Pulmonary artery endothelial cell (primary cell): Measurements from ENCODE around the gene CCNY. TPM values are rescaled to one million over a fixed set of nuclear protein-coding genes. Genes with fewer than 3 reads are reported as not detected.

Source experiments
- DNase-seq: peaks from one replicate; pipeline ENCODE4 v3.0.0-alpha.2; 2011; ENCODE audit warnings: low read depth, low spot score
- total RNA-seq: library from RNA; depleted of rRNA; stranded (reverse); fragments of >200 nt; gene quantifications from 2 replicates; pipeline ENCODE4 v1.2.3, GENCODE V29; 2014

Gene CCNY
- total RNA-seq, 1 donor from 2014 or later: 93.8 TPM

DNA sequence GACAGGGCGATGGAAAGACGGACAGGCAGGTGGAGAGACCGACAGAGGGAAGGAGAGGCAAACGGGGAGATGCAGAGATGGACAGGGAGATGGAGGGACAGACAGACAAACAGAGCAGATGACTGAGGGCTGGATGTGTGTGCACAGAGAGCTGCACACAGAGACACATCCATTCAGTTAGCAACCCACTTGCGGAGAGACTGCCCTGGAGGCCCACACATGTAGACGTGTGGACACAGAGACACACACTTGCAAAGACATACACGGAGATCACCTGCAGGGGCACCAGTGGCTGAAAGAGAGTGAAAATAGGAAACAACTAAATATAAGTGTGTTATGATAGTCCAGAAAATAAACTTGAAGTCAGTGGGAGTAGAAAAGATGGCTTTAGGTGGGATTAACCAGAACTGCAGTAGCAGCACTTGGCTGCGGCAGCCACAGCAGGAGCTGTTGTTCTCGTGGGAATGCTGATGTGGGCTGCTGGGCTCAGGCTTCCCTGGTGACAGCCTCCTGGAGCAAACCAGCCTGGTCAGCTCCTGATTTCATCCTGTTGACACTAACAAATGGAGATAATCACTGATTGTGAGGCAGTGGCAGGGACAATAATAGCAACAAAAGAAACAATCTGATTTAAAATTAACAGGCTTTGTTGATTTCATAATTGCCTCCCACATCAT is 134.1 kb downstream of the CCNY start:
- no peak for DNase-seq

DNA sequence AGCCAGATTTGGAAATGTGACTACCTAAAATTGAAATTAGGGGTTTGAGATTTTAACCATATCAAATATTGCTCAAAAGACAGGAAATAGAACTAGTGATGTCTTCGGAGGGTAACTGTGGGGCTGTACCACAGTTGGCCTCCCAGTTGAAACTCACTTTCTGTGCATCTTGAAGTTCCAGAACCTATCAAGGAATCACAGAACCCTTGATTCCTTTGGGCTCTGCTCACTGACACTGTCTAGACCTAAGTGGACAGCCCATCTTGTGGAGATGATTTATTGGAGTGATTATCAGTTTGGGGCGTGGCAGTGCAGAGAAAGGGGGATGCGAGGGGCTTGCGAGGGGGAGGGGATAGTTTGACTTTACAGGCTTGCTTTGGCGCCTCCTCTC is 134.6 kb downstream of the CCNY start:
- DNase-seq: no peak

GRCh38 chr10:35471435-35471834 is 135.1 kb downstream of the CCNY start:
- no peak for DNase-seq

- no peak for DNase-seq
Measured at GRCh38 chr10:35480142-35480541, 143.8 kb downstream of the CCNY start.

GRCh38 chr10:35481413-35481812 is 145.1 kb downstream of the CCNY start:
- no peak for DNase-seq

- no peak for DNase-seq
Measured at GRCh38 chr10:35486297-35486990, 150.1 kb downstream of the CCNY start.

- DNase-seq: no peak
Measured at GRCh38 chr10:35487336-35488034, 151.2 kb downstream of the CCNY start.

- no peak for DNase-seq
Measured at GRCh38 chr10:35488228-35488627, 151.9 kb downstream of the CCNY start.

DNA sequence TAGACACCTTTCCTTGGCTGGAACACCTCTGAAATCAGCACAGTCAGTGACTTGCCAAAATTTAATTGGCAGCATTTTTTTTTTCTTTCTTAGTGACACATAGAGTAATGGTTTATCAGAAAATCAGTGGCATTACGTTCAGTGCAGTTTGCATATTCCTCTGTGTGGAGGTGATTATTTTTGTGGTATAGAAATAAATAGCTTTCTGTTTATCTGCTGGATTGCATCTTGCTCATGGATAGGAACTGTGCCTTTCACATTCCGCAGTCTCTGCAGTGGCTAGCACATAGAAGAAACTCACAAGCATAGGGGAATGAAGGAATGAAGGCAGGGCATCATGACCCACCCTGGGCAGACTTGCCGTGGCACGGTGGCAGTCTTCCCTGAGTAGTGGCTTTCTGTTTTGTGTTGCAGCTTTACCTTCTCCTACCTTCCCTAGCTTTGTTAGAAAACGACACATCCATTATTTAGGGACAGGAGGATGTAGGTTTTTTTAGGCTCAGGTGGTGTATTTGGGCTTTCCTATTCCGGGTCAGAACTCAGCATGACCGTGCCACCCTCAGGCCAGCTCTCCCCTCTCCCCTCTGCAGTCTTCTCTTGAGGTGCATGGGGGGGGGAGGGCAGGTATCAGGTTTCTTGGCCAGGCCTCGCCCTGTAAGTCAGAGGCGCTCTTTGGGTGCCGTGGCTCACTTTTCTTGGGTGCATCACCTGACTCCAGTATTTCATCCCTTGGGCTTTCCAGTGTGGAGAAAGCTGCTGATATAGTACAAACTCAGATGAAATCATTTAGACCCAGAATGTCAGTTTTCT is 156.3 kb downstream of the CCNY start:
- no peak for DNase-seq

DNA sequence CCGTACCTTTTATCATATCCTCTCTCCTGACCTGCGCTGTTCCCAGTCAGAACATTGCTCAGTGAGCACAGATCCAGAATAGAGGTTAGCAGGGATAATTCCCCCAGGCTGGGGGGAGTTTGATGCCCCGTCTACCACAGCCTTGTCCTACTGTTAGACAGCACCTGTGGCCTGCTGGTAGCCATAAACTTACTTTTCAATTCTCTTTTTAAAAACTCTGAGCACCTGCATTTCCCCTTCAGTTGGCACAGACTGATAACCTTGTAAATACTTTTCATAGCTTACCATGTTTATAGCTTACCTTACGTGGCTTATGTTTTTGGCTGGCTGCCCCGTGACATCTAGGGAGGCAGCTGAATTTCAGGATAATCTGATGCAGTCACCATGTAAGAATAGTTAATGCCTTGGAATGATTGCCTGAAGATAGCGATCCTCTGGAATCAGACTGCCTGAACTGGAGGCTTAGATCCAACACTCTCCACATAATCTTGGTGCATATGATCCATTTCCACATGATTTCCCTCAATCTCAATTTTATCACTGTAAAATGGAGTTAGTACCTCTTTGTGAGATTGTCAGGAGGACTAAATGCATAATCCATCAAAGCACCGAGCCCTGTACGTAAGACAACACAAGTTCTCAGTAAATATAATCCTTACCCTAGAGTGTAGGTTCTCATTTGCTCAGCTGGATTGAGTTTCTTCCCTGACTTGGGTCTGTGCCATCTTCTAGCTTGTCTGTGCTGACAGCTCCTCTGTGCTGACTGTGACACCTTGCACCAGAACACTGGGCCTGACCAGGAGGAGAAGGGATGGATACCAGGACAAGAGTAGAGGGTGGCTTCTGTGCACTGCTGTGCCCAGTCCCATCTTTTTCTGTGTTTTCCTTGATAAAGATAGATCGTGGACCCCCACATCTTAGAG is 157.1 kb downstream of the CCNY start:
- DNase-seq: no peak

- no peak for DNase-seq
Measured at GRCh38 chr10:35495521-35496119, 159.3 kb downstream of the CCNY start.

GRCh38 chr10:35497909-35498308 is 161.6 kb downstream of the CCNY start:
- no peak for DNase-seq

DNA sequence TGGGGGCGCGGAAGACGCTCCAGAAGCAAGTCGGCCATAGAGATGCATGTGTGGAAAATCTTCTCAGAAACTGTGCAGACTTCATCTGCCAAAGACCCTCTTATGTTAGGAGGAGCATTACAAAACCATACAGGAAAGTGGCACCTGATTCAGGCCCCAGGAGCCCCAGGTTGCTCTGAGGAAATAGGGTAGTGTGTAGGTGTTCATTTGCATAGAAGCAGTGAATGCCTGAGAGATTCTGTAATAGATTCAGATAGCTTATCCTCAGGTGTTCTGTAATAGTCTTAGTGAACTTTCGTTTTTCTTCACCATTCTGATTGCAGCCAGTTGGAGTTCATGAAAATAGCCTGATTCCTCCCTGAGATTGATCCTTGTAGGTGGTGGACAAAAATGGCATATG is 162.4 kb downstream of the CCNY start:
- DNase-seq: no peak

DNA sequence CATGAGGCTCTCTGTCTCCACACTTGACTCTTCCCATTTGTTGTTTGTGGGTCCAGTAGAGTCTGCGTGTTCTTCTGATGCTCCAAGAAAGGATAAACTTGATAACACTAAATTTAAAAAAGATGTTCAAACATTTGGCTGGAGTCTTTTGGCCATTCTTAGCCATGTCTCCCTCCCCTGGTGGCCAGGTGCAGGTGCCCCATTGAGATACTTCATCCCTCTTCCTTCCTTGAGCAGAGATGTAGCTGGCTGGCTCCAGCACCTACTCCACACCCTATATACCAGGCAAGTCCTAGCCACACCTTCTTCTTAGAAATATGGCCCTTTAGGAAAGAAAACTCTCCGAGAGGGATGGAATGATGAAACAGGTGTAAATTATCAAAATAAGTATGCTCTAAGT is 165.6 kb downstream of the CCNY start:
- no peak for DNase-seq

DNA sequence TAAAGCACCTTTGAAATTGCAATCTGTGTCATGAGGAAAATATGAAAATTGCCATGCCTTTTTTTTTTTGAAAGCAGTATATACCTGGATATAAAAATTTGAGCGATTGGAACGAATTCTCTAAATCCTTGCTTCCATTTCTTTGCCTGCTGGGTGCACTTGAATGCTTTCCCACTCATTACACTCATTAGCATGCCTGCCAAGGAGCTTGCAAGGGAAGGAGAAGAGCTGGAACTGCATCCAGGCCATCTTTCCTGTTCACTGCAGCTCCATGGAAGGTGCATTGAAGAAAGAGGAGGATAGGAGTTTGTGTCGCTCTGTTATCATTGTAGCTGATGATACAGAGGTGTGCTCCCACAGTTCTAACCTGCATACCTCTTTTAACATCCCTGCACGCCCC is 166.4 kb downstream of the CCNY start:
- DNase-seq: no peak

- DNase-seq: no peak
Measured at GRCh38 chr10:35503578-35503977, 167.3 kb downstream of the CCNY start.

- DNase-seq: no peak
Measured at GRCh38 chr10:35504132-35504531, 167.8 kb downstream of the CCNY start.

DNA sequence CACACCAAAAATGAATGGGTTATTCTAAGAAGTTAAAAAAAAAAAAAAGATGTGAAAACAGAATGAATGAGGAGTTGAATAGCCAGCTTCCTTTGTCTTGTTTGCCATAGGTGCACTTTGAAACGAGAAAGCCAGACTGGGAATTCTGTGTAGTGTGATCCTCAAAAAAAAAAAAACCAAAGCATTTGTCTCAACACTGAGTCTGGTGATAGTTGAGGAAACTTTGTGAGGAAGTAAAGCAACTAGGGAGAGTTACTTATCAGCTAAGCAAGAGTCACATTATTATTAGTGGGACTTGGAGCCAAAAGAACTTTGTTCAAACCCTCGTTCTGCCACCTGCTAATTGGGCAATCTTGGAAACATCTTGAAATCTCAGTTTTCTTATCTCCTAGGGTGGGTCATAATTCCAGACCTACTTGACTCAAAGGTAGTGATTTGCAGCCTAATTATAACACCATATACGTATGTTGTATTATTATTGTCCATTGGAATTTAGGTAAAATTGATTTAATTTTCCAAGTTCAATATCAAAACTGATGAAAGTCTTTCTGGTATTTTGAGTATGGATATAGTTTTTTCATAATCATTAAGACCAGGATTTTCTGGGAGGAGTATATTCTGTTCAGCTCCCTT is 169.0 kb downstream of the CCNY start:
- no peak for DNase-seq

DNA sequence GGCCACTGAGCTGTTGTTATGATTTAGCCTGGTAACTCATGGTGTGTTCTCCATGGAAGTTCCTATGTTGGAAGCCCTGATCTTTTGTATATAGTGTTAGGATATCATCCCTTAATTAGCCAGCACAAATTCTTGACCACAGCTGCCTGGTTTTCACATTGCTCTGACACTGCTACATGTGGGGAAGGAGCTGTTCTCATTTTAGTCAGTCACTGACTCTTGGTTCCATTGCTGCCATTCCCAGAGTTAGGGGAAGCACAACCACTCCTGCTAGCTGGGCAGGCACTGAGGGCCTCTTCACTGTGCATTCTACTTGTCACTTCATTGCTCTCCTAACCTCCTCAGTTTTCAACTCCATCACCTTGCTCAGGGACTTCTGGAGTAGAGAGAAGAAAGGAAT is 170.4 kb downstream of the CCNY start:
- DNase-seq: no peak
